HFFc6 (cell line): ENCODE results near the gene EGLN2. TPM values are rescaled to one million over a fixed set of nuclear protein-coding genes. Genes with fewer than 3 reads are reported as not detected.
"Not testable (repeated sequence)": the region's sequence is repeated elsewhere in the genome, so short reads cannot be mapped to it uniquely, and the experiment has no call there.

Source experiments
- DNase-seq: peaks from one replicate; pipeline ENCODE4 v3.0.0-alpha.2; 2018
- H3K27ac Mint-ChIP-seq: 2 replicates; pipeline ENCODE4 v1.8.0; 2020; ENCODE audit warnings: mild to moderate bottlenecking, mixed read lengths
- H3K27me3 Mint-ChIP-seq: 2 replicates; pipeline ENCODE4 v1.8.0; 2021; ENCODE audit warnings: mild to moderate bottlenecking, moderate library complexity, mixed read lengths; ENCODE audit not compliant: insufficient read depth
- H3K36me3 Mint-ChIP-seq: 2 replicates; pipeline ENCODE4 v1.8.0; 2021; ENCODE audit warnings: low read depth, mixed read lengths
- H3K4me1 Mint-ChIP-seq: 2 replicates; pipeline ENCODE4 v1.8.0; 2020; ENCODE audit warnings: low read depth, mixed read lengths
- H3K4me3 Mint-ChIP-seq: 2 replicates; pipeline ENCODE4 v1.8.0; 2020; ENCODE audit warnings: mild to moderate bottlenecking, moderate library complexity, mixed read lengths
- H3K9me3 Mint-ChIP-seq: 2 replicates; pipeline ENCODE4 v1.8.0; 2020; ENCODE audit warnings: mild to moderate bottlenecking, mixed read lengths
- total RNA-seq, 6 experiments: library from RNA; stranded (reverse); fragmentation: NEBNext Ultra II Directional; extraction: Animal tissue kit (Norgen Biotek cat#: 25700); gene quantifications; 2 replicates in 1 of 6; 3 replicates in 5 of 6; pipeline ENCODE4 v1.2.3, GENCODE V29; 2021
- TF ChIP-seq, protein P1 (sequence below): fragments of 200-600 bp; sonication (generic); IDR thresholded peaks from 2 replicates; pipeline ENCODE4 v1.5.0; 2021; ENCODE audit warnings: antibody characterized with exemption, mild to moderate bottlenecking

The EGLN2 gene
- total RNA-seq, 6 experiments from 2014 or later = 56.0 to 72.0 (median 60.1) TPM

- no peak overlapping the region for H3K27ac Mint-ChIP-seq
- peaks cover 8% of the 10 kb centered on the region for H3K4me1 Mint-ChIP-seq
- TF ChIP-seq, protein P1, sequence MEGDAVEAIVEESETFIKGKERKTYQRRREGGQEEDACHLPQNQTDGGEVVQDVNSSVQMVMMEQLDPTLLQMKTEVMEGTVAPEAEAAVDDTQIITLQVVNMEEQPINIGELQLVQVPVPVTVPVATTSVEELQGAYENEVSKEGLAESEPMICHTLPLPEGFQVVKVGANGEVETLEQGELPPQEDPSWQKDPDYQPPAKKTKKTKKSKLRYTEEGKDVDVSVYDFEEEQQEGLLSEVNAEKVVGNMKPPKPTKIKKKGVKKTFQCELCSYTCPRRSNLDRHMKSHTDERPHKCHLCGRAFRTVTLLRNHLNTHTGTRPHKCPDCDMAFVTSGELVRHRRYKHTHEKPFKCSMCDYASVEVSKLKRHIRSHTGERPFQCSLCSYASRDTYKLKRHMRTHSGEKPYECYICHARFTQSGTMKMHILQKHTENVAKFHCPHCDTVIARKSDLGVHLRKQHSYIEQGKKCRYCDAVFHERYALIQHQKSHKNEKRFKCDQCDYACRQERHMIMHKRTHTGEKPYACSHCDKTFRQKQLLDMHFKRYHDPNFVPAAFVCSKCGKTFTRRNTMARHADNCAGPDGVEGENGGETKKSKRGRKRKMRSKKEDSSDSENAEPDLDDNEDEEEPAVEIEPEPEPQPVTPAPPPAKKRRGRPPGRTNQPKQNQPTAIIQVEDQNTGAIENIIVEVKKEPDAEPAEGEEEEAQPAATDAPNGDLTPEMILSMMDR = no peak
- 0 out of 2 replicates have a peak, but pooled peaks cover 5% of the 10 kb centered on the region for H3K36me3 Mint-ChIP-seq
- H3K27me3 Mint-ChIP-seq = peaks cover 2% of the 10 kb centered on the region; the same call in 1 of the 2 replicates
- H3K4me3 Mint-ChIP-seq = no peak overlapping the region
- no peaks in the 10 kb centered on the region for H3K9me3 Mint-ChIP-seq
- no peak for DNase-seq
These were observed 37.9 kb downstream of the EGLN2 start for GRCh38 chr19:40836754-40837429.

- H3K9me3 Mint-ChIP-seq, H3K27me3 Mint-ChIP-seq: not testable (repeated sequence)
These were observed 39.5 kb downstream of the EGLN2 start for GRCh38 chr19:40838477-40838876.

DNA sequence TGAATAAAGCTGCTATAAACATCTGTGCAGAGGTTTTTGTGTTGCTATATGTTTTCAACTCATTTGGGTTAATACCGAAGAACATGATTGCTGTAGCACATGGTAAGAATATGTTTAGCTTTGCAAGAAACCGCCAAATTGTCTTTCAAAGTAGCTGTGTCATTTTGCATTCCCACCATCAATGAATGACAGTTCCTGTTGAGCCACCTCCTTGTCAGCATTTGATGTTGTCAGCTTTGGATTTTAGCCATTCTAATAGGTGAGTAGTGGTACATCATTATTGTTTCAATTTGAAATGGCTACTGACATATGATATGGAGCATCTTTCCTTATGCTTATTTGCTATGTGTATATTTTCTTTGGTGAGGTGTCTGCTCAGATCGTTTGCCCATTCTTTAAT is 43.0 kb downstream of the EGLN2 start:
- not testable (repeated sequence) for H3K4me3 Mint-ChIP-seq, DNase-seq, H3K4me1 Mint-ChIP-seq, H3K27ac Mint-ChIP-seq, H3K9me3 Mint-ChIP-seq, H3K36me3 Mint-ChIP-seq
- H3K27me3 Mint-ChIP-seq = peaks cover 17% of the 10 kb centered on the region

More at GRCh38 chr19:40838477-40838876, 39.5 kb downstream of the EGLN2 start:
- not testable (repeated sequence) for H3K4me1 Mint-ChIP-seq, DNase-seq, H3K4me3 Mint-ChIP-seq, H3K36me3 Mint-ChIP-seq, H3K27ac Mint-ChIP-seq

- not testable (repeated sequence) for H3K9me3 Mint-ChIP-seq, H3K4me3 Mint-ChIP-seq, H3K4me1 Mint-ChIP-seq, H3K27ac Mint-ChIP-seq, DNase-seq, H3K36me3 Mint-ChIP-seq
- H3K27me3 Mint-ChIP-seq = peaks cover 22% of the 10 kb centered on the region
These were observed 44.1 kb downstream of the EGLN2 start for GRCh38 chr19:40842997-40843652.

GRCh38 chr19:40843653-40844052 is 44.7 kb downstream of the EGLN2 start:
- not testable (repeated sequence) for H3K9me3 Mint-ChIP-seq, H3K36me3 Mint-ChIP-seq, H3K27ac Mint-ChIP-seq, DNase-seq, H3K4me3 Mint-ChIP-seq, H3K4me1 Mint-ChIP-seq
- peaks cover 26% of the 10 kb centered on the region for H3K27me3 Mint-ChIP-seq

- H3K36me3 Mint-ChIP-seq, H3K4me1 Mint-ChIP-seq, H3K9me3 Mint-ChIP-seq, H3K4me3 Mint-ChIP-seq, DNase-seq, H3K27ac Mint-ChIP-seq: not testable (repeated sequence)
- H3K27me3 Mint-ChIP-seq = peaks cover 37% of the 10 kb centered on the region
These were observed 47.7 kb downstream of the EGLN2 start for GRCh38 chr19:40846722-40847121.

DNA sequence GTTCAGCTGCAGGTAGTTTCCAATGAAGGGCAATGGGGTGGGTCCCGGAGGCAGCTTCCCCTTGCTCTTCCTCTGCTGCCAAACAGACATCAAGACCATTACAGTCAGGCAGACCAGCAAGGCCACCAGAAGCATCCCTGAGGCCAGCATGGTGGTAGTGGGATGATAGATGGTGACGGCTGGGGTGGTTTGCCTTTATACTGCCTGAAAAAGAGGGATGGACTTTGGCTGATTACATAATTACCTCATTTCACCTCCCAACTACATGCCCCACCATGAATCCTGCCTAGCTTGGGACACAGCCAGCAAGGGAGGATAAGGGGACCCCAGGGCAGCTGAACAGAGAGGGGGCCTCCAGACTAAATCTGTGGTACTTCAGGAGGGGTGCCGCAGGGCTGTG is 51.3 kb downstream of the EGLN2 start, which contains the start of gene CYP2A6:
Gene CYP2A6 (minus strand): TSS at position 171 of the 400 bp plus-strand sequence. CDS start 21 bp downstream, at position 150.
- H3K9me3 Mint-ChIP-seq, DNase-seq, H3K4me3 Mint-ChIP-seq, H3K4me1 Mint-ChIP-seq, H3K36me3 Mint-ChIP-seq, H3K27ac Mint-ChIP-seq: not testable (repeated sequence)
- H3K27me3 Mint-ChIP-seq = peaks cover 32% of the 10 kb centered on the region

DNA sequence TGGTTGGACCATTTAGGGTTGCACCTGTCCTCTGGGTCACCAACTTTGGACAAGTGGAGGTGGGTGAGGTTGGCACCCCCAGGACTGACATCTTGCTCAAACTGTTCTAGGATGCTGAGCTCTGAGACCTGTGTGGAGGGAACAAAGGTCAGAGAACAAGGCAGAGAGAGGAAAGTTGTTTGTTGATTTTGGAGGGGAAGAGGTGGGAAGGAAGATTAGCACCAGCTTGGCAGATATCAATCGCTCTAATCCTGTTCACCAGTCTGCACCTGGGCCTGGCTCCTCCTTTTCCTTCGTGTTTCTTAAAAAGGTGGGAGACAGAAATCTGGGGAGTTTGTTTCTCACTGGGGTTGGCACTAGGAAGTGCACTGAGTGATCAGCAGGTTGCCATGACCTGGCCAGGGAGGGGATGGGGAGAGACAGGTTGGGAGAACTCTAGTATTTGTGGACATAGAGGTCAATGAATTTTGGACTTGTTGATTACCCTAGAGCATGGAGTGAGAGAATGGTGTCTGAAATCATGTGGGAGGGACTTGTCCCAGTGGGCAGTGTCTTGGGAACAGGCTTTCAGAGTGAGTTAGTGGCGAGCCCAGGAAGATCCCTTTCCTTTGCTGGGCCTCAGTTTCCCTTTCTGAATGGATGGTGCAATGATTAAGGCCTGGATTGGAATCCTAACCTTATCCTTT is 53.6 kb downstream of the EGLN2 start:
- peaks cover 25% of the 10 kb centered on the region for H3K27me3 Mint-ChIP-seq
- H3K27ac Mint-ChIP-seq, H3K4me3 Mint-ChIP-seq, H3K36me3 Mint-ChIP-seq, DNase-seq, H3K4me1 Mint-ChIP-seq, H3K9me3 Mint-ChIP-seq: not testable (repeated sequence)

Other genes starting within 250 kb of the EGLN2 start
- 10 to 100 TPM; 58.5 to 95.2 (median 83.0) TPM for gene SHKBP1, start 222.3 kb upstream of the EGLN2 start, total RNA-seq
- gene LTBP4, start 197.8 kb upstream of the EGLN2 start, total RNA-seq = 10 to 100 TPM; 36.6 to 54.9 (median 51.4) TPM
- 10 to 100 TPM; 49.1 to 58.3 (median 53.6) TPM for gene NUMBL, start 108.5 kb upstream of the EGLN2 start, total RNA-seq
- gene COQ8B, start 82.3 kb upstream of the EGLN2 start, total RNA-seq = 10 to 100 TPM; 19.8 to 28.6 (median 23.6) TPM
- 10 to 100 TPM in 4 of 6 experiments, 1 to 10 TPM in 2; 9.2 to 14.9 (median 10.5) TPM for gene ITPKC, start 82.1 kb upstream of the EGLN2 start, total RNA-seq
- 1 to 10 TPM; 6.7 to 8.5 (median 7.5) TPM for gene ACTMAP, start 48.7 kb upstream of the EGLN2 start, total RNA-seq
- gene SNRPA, start 48.0 kb upstream of the EGLN2 start, total RNA-seq = 100 to 1,000 TPM in 4 of 6 experiments, 10 to 100 TPM in 2; 87.8 to 120 (median 104) TPM
- gene MIA, start 23.7 kb upstream of the EGLN2 start, total RNA-seq = not detected
- 10 to 100 TPM; 20.4 to 26.4 (median 22.0) TPM for gene RAB4B, start 20.9 kb upstream of the EGLN2 start, total RNA-seq
- gene CYP2A6, start 51.3 kb downstream of the EGLN2 start, total RNA-seq = not detected
- gene CYP2A7, start 83.0 kb downstream of the EGLN2 start, total RNA-seq = not detected
- gene CYP2B6, start 192.1 kb downstream of the EGLN2 start, total RNA-seq = not detected